H9 (cell line): ENCODE data around the gene YPEL4. TPM values are rescaled to one million over a fixed set of nuclear protein-coding genes. Genes with fewer than 3 reads are reported as not detected.
A peak's percentile ranks its signal among the peaks of the same experiment; 100 is the strongest.
"Not testable (repeated sequence)": the region's sequence is repeated elsewhere in the genome, so short reads cannot be mapped to it uniquely, and the experiment has no call there.

Experiments used
- DNase-seq: peaks from one replicate; pipeline ENCODE4 v3.0.0-alpha.2; 2017
- H2AFZ ChIP-seq: one replicate; pipeline ENCODE4 v1.6.1; 2013; ENCODE audit warnings: mild to moderate bottlenecking, low read length, control low read depth, moderate library complexity
- H2AK5ac ChIP-seq: 2 replicates; pipeline ENCODE4 v1.6.1; 2013; ENCODE audit warnings: low read length, control low read depth, mixed read lengths; ENCODE audit not compliant: insufficient read length
- H2BK120ac ChIP-seq: one replicate; pipeline ENCODE4 v1.6.1; 2013; ENCODE audit warnings: low read depth, mild to moderate bottlenecking, low read length, control low read depth, inconsistent platforms; ENCODE audit not compliant: poor library complexity, severe bottlenecking
- H2BK12ac ChIP-seq: 2 replicates; pipeline ENCODE4 v1.6.1; 2013; ENCODE audit warnings: low read length, control low read depth, mixed read lengths, low read depth; ENCODE audit not compliant: insufficient read length
- H2BK15ac ChIP-seq: 2 replicates; pipeline ENCODE4 v1.6.1; 2013; ENCODE audit warnings: low read depth, low read length, control low read depth
- H2BK20ac ChIP-seq: one replicate; pipeline ENCODE4 v1.6.1; 2013; ENCODE audit warnings: low read depth, mild to moderate bottlenecking, low read length, control low read depth, inconsistent platforms; ENCODE audit not compliant: poor library complexity, severe bottlenecking
- H2BK5ac ChIP-seq: 2 replicates; pipeline ENCODE4 v1.6.1; 2013; ENCODE audit warnings: low read length, control low read depth, mixed read lengths; ENCODE audit not compliant: insufficient read length
- H3K14ac ChIP-seq: 2 replicates; pipeline ENCODE4 v1.6.1; 2013; ENCODE audit warnings: low read length, control low read depth; ENCODE audit not compliant: insufficient read depth
- H3K18ac ChIP-seq: 2 replicates; pipeline ENCODE4 v1.6.1; 2013; ENCODE audit warnings: low read depth, mild to moderate bottlenecking, mixed read lengths, low read length, control low read depth; ENCODE audit not compliant: insufficient read length
- H3K23ac ChIP-seq: 2 replicates; pipeline ENCODE4 v1.6.1; 2013; ENCODE audit warnings: low read length, control low read depth, mixed read lengths, low read depth; ENCODE audit not compliant: insufficient read length
- H3K23me2 ChIP-seq: 2 replicates; pipeline ENCODE4 v1.6.1; 2013; ENCODE audit warnings: low read depth, mild to moderate bottlenecking, mixed read lengths, low read length, control low read depth; ENCODE audit not compliant: insufficient read length, poor library complexity, severe bottlenecking
- H3K27ac ChIP-seq: 2 replicates; pipeline ENCODE4 v1.5.1; 2013; ENCODE audit warnings: low read length, control low read depth, mixed read lengths, low read depth; ENCODE audit not compliant: insufficient read length
- H3K27me3 ChIP-seq: 2 replicates; pipeline ENCODE4 v1.6.1; 2013; ENCODE audit warnings: low read length, control low read depth, inconsistent platforms; ENCODE audit not compliant: insufficient read depth
- H3K4ac ChIP-seq: 2 replicates; pipeline ENCODE4 v1.6.1; 2013; ENCODE audit warnings: low read depth, mild to moderate bottlenecking, control low read depth, inconsistent platforms, low read length, moderate library complexity
- H3K4me1 ChIP-seq: 2 replicates; pipeline ENCODE4 v1.6.1; 2013; ENCODE audit warnings: low read length, control low read depth, inconsistent platforms; ENCODE audit not compliant: insufficient read depth
- H3K4me2 ChIP-seq: 2 replicates; pipeline ENCODE4 v1.6.1; 2013; ENCODE audit warnings: low read length, control low read depth, mixed read lengths; ENCODE audit not compliant: insufficient read length, insufficient read depth
- H3K56ac ChIP-seq: 2 replicates; pipeline ENCODE4 v1.6.1; 2013; ENCODE audit warnings: low read depth, mild to moderate bottlenecking, mixed read lengths, low read length, control low read depth; ENCODE audit not compliant: insufficient read length
- H3K79me1 ChIP-seq: 2 replicates; pipeline ENCODE4 v1.6.1; 2013; ENCODE audit warnings: low read depth, mild to moderate bottlenecking, moderate library complexity, low read length, control low read depth, inconsistent platforms; ENCODE audit not compliant: insufficient read depth, poor library complexity, severe bottlenecking
- H3K79me2 ChIP-seq: 2 replicates; pipeline ENCODE4 v1.6.1; 2013; ENCODE audit warnings: low read length, control low read depth, inconsistent platforms; ENCODE audit not compliant: insufficient read depth
- H3K9ac ChIP-seq: 2 replicates; pipeline ENCODE4 v1.6.1; 2013; ENCODE audit warnings: low read length, control low read depth, mixed read lengths; ENCODE audit not compliant: insufficient read length; ENCODE audit errors: extremely low read depth
- H3K9me3 ChIP-seq: one replicate; pipeline ENCODE4 v1.6.1; 2013; ENCODE audit warnings: low read depth, low read length, inconsistent platforms; ENCODE audit not compliant: control insufficient read depth
- H3T11ph ChIP-seq: one replicate; pipeline ENCODE4 v1.6.1; 2013; ENCODE audit warnings: mild to moderate bottlenecking, low read length, control low read depth, inconsistent platforms
- H4K20me1 ChIP-seq: one replicate; pipeline ENCODE4 v1.6.1; 2013; ENCODE audit not compliant: control insufficient read depth, insufficient read length, insufficient read depth
- H4K5ac ChIP-seq: 2 replicates; pipeline ENCODE4 v1.6.1; 2013; ENCODE audit warnings: low read depth, mild to moderate bottlenecking, mixed read lengths, low read length, control low read depth; ENCODE audit not compliant: insufficient read length
- H4K8ac ChIP-seq: replicated peaks from 2 replicates; pipeline ENCODE4 v1.6.1; 2013; ENCODE audit warnings: low read length, control low read depth, mixed read lengths, low read depth; ENCODE audit not compliant: insufficient read length
- H4K91ac ChIP-seq: 2 replicates; pipeline ENCODE4 v1.6.1; 2013; ENCODE audit warnings: low read depth, mild to moderate bottlenecking, moderate library complexity, mixed read lengths, low read length, control low read depth; ENCODE audit not compliant: insufficient read length
- H3K27ac Mint-ChIP-seq, 3 experiments: 2 replicates in 2 of 3; 3 replicates in 1 of 3; pipeline ENCODE4 v1.8.0; 2020 to 2021; ENCODE audit warnings: mixed read lengths in 3 of 3, mild to moderate bottlenecking in 1 of 3, moderate library complexity in 1 of 3
- H3K27me3 Mint-ChIP-seq: 2 replicates; pipeline ENCODE4 v1.8.0; 2021; ENCODE audit warnings: low read depth, mild to moderate bottlenecking, moderate library complexity, mixed read lengths
- H3K36me3 Mint-ChIP-seq, 3 experiments: 2 replicates in 2 of 3; 3 replicates in 1 of 3; pipeline ENCODE4 v1.8.0; 2020 to 2021; ENCODE audit warnings: low read depth in 3 of 3, mixed read lengths in 3 of 3; ENCODE audit not compliant: insufficient read depth in 1 of 3
- H3K4me1 Mint-ChIP-seq, 2 experiments: 2 replicates each; pipeline ENCODE4 v1.8.0; 2020; ENCODE audit warnings: mixed read lengths in 2 of 2
- H3K4me3 Mint-ChIP-seq, 2 experiments: 2 replicates in 1 of 2; 3 replicates in 1 of 2; pipeline ENCODE4 v1.8.0; 2020 to 2021; ENCODE audit warnings: mild to moderate bottlenecking in 2 of 2, mixed read lengths in 2 of 2, moderate library complexity in 1 of 2
- H3K9me3 Mint-ChIP-seq, 2 experiments: 2 replicates in 1 of 2; 3 replicates in 1 of 2; pipeline ENCODE4 v1.8.0; 2020; ENCODE audit warnings: mild to moderate bottlenecking in 2 of 2, mixed read lengths in 2 of 2, moderate library complexity in 1 of 2
- WGBS: extraction: QIAGEN DNeasy Blood & Tissue Kit; methylation state at CpG from one replicate; pipeline ENCODE4 v1.1.7; 2013; ENCODE audit warnings: missing lambda C conversion rate, low lambda C conversion rate, mixed read lengths; ENCODE audit not compliant: insufficient read length; ENCODE audit errors: extremely low coverage; 5-methylcytosine and 5-hydroxymethylcytosine counted together
- total RNA-seq: library from RNA; stranded (reverse); gene quantifications from 2 replicates; pipeline ENCODE4 v1.2.1, GENCODE V29; 2021
- TF ChIP-seq, protein P1 (sequence below): fragments of 200-600 bp; sonication (generic); conservative IDR thresholded peaks from 3 replicates; pipeline ENCODE4 v1.8.0; 2021; ENCODE audit warnings: antibody characterized with exemption, mild to moderate bottlenecking

YPEL4 gene
- total RNA-seq, 1 experiment from 2014 or later: 0.13 TPM

DNA sequence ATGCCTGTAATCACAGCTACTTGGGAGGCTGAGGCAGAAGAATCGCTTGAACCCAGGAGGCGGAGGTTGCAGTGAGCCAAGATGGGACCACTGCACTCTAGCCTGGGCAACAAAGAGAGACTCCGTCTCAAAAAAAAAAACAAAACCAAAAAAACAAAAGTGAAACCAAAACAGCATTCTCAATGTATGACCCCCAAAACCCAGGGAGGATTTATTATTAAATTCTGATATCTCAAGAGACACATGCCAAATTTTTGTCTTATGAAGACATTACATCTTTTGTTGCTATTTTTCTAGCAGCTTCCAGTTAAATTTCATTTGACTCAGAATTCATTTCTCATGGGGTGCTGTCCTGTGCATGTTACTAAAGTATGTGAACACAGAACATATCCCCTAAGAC is 3.0 kb upstream of the YPEL4 start:
- H2BK120ac ChIP-seq: no peak overlapping the region
- H3K36me3 Mint-ChIP-seq: peaks cover 0 to 2% (median 0%) of the 10 kb centered on the region in 3 experiments; a peak in 1 of 7 replicates
- no peak overlapping the region for H4K8ac ChIP-seq
- H2BK15ac ChIP-seq: no peak overlapping the region
- H3K4me2 ChIP-seq: no peak overlapping the region
- H3K4ac ChIP-seq: no peak overlapping the region
- H3K79me1 ChIP-seq: no peaks in the 10 kb centered on the region
- H2BK5ac ChIP-seq: no peak overlapping the region
- DNase-seq: no peak
- H3K23ac ChIP-seq: no peak overlapping the region
- H2BK20ac ChIP-seq: no peak overlapping the region
- H3K4me1 ChIP-seq: peaks cover 10% of the 10 kb centered on the region
- H3T11ph ChIP-seq: no peak overlapping the region
- H4K91ac ChIP-seq: no peak overlapping the region
- no peak overlapping the region for H3K56ac ChIP-seq
- H2AK5ac ChIP-seq: no peak overlapping the region
- H3K23me2 ChIP-seq: peaks cover 19% of the 10 kb centered on the region
- no peak overlapping the region for H2BK12ac ChIP-seq
- H3K9me3 ChIP-seq: no peaks in the 10 kb centered on the region
- peaks cover 52% of the 10 kb centered on the region for H3K27me3 Mint-ChIP-seq
- no peak overlapping the region for H3K9ac ChIP-seq
- H3K79me2 ChIP-seq: no peaks in the 10 kb centered on the region
- TF ChIP-seq, protein P1, sequence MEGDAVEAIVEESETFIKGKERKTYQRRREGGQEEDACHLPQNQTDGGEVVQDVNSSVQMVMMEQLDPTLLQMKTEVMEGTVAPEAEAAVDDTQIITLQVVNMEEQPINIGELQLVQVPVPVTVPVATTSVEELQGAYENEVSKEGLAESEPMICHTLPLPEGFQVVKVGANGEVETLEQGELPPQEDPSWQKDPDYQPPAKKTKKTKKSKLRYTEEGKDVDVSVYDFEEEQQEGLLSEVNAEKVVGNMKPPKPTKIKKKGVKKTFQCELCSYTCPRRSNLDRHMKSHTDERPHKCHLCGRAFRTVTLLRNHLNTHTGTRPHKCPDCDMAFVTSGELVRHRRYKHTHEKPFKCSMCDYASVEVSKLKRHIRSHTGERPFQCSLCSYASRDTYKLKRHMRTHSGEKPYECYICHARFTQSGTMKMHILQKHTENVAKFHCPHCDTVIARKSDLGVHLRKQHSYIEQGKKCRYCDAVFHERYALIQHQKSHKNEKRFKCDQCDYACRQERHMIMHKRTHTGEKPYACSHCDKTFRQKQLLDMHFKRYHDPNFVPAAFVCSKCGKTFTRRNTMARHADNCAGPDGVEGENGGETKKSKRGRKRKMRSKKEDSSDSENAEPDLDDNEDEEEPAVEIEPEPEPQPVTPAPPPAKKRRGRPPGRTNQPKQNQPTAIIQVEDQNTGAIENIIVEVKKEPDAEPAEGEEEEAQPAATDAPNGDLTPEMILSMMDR: no peak
- H2AFZ ChIP-seq: no peak overlapping the region
- no peaks in the 10 kb centered on the region; a peak in 1 of 5 replicates for H3K9me3 Mint-ChIP-seq
- H3K27ac Mint-ChIP-seq: peak overlapping the region in 1 of 3 experiments; percentile 17; a peak in 1 of 7 replicates
- no peak overlapping the region for H3K18ac ChIP-seq
- H3K14ac ChIP-seq: no peak overlapping the region
- peaks cover 44 to 66% of the 10 kb centered on the region in 2 experiments for H3K4me1 Mint-ChIP-seq
- H3K4me3 Mint-ChIP-seq: no peak overlapping the region
- H4K20me1 ChIP-seq: no peaks in the 10 kb centered on the region
- H3K27ac ChIP-seq: no peak overlapping the region
- no CpG with 5 or more reads among the region's 3 CpGs for WGBS
- no peak overlapping the region for H4K5ac ChIP-seq
- no peaks in the 10 kb centered on the region; the same call in 1 of the 2 replicates for H3K27me3 ChIP-seq

DNA sequence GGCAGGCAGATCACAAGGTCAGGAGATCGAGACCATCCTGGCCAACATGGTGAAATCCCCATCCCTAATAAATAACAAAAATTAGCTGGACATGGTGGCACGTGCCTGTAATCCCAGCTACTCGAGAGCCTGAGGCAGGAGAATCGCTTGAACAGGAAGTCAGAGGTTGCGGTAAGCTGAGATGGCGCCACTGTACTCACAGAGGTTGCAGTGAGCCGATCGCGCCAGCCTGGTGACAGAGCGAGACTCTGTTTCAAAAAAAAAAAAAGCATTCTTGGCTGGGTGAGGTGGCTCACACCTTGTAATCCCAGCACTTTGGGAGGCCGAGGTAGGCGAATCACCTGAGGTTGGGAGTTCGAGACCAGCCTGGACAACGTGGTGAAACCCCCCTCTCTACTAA is 2.5 kb upstream of the YPEL4 start:
- H2BK20ac ChIP-seq, H2BK120ac ChIP-seq, H3K4me3 Mint-ChIP-seq, H3K79me2 ChIP-seq, H3K9me3 ChIP-seq, H2BK12ac ChIP-seq, H2AFZ ChIP-seq, H3K27me3 ChIP-seq, H3K4me2 ChIP-seq, H3K79me1 ChIP-seq, H3K14ac ChIP-seq, H3K56ac ChIP-seq, H2BK15ac ChIP-seq, H4K91ac ChIP-seq, H4K8ac ChIP-seq, H3K36me3 Mint-ChIP-seq, H3K4ac ChIP-seq, H2BK5ac ChIP-seq, H3K18ac ChIP-seq, H3K27ac Mint-ChIP-seq, H4K5ac ChIP-seq, H4K20me1 ChIP-seq, H3K27ac ChIP-seq, H3K23ac ChIP-seq, H3K9me3 Mint-ChIP-seq, H3T11ph ChIP-seq, DNase-seq, H2AK5ac ChIP-seq, H3K9ac ChIP-seq: not testable (repeated sequence)
- peaks cover 52% of the 10 kb centered on the region for H3K27me3 Mint-ChIP-seq
- WGBS: no CpG with 5 or more reads among the region's 14 CpGs
- H3K4me1 Mint-ChIP-seq: peaks cover 48 to 70% of the 10 kb centered on the region in 2 experiments
- Histone ChIP-seq H3K4me1 (peaks cover 11% of the 10 kb centered on the region), H3K23me2 (peaks cover 19% of the 10 kb centered on the region)
